Kidney epithelial cell (primary cell): Measurements from ENCODE around the gene IGLL1. TPM values are rescaled to one million over a fixed set of nuclear protein-coding genes. Genes with fewer than 3 reads are reported as not detected.

Experiments
- DNase-seq: peaks from one replicate; pipeline ENCODE4 v3.0.0-alpha.2; 2010; ENCODE audit warnings: low read depth
- H3K27me3 ChIP-seq: 2 replicates; pipeline ENCODE4 v1.6.0; 2011; ENCODE audit warnings: low read length; ENCODE audit not compliant: control insufficient read depth, insufficient read depth
- H3K36me3 ChIP-seq: 2 replicates; pipeline ENCODE4 v1.5.1; 2011; ENCODE audit warnings: low read length; ENCODE audit not compliant: control insufficient read depth, insufficient read depth
- H3K4me3 ChIP-seq: 2 replicates; pipeline ENCODE4 v1.5.1; 2011; ENCODE audit warnings: low read depth, mild to moderate bottlenecking, control low read depth, low read length
- CTCF ChIP-seq: IDR thresholded peaks from 2 replicates; pipeline ENCODE4 v1.5.1; 2011; ENCODE audit warnings: mild to moderate bottlenecking, moderate library complexity, low read length, control low read depth, inconsistent platforms; ENCODE audit not compliant: insufficient read depth, poor library complexity, severe bottlenecking
- total RNA-seq: library from RNA; depleted of rRNA; stranded (reverse); fragments of >200 nt; gene quantifications from 2 replicates; pipeline ENCODE4 v1.2.3, GENCODE V29; 2015

IGLL1 gene
- total RNA-seq, 1 donor from 2014 or later: not detected

DNA sequence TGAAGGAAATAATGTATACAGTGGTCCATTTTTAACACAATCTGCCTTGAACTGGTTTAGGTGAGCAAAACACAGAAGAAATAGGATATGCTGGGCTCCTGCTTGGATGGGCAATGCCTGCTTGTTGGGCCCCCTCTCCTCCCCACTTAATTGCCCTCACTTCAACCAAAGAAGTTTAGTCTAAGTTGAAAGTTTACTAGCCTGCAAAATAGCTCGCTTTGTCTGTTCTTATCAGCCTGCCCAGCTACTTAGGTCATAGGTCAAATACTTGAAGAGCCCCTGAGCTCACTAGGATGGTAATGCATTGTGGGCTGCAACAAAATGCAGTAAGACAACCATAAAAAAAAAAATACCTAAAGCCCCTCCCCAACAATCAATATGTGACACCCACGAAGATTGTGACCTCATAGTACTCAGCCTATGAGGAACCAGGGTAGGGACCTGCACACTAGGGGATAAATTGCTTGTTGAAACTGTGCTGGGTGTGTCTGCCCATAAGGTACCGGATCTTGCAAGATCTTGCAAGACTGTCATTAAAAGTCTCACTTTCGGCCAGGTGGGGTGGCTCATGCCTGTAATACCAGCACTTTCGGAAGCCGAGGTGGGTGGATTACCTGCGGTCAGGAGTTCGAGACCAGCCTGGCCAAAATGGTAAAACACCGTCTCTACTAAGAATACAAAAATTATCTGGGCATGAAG, 41.1 kb upstream of the IGLL1 start:
- Histone ChIP-seq H3K4me3 (no peak overlapping the region), H3K36me3 (no peaks in the 10 kb centered on the region), H3K27me3 (no peaks in the 10 kb centered on the region)
- TF ChIP-seq CTCF: no peak
- no peak for DNase-seq

GRCh38 chr22:23613193-23613972, 33.3 kb upstream of the IGLL1 start:
- TF ChIP-seq CTCF: no peak
- Histone ChIP-seq H3K27me3 (no peaks in the 10 kb centered on the region), H3K36me3 (no peaks in the 10 kb centered on the region), H3K4me3 (no peak overlapping the region)
- DNase-seq: no peak

- no peak for DNase-seq
- TF ChIP-seq CTCF: no peak
- H3K36me3 ChIP-seq: no peaks in the 10 kb centered on the region
Measured at GRCh38 chr22:23609983-23610781, 30.1 kb upstream of the IGLL1 start.

DNA sequence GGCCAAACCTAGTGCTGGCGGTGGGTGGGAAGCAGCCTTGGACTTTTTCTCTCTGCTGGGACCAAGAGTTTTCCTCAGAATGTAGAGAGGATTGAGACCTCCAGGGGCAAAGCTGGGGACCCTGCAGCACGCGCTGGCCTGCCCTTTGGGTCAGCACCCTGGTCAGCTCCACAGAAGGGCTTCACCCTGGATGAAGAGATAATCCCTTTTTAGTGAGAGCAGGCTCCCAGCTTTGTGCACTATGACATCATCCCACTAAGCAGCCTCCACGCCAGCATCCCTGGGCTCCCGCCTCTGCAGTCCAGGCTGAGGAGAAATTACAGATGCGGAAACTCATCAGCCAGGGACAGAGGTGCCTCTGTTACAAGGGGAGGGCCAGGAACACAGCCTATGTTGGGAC, 28.5 kb upstream of the IGLL1 start:
- no peaks in the 10 kb centered on the region for H3K36me3 ChIP-seq
- TF ChIP-seq CTCF: no peak
- no peak for DNase-seq

More at GRCh38 chr22:23609983-23610781, 30.1 kb upstream of the IGLL1 start:
- no peaks in the 10 kb centered on the region for H3K27me3 ChIP-seq
- no peak overlapping the region for H3K4me3 ChIP-seq

GRCh38 chr22:23606204-23607131, 26.4 kb upstream of the IGLL1 start:
- no peaks in the 10 kb centered on the region for H3K36me3 ChIP-seq
- TF ChIP-seq CTCF: no peak
- no peak for DNase-seq
- H3K27me3 ChIP-seq: no peaks in the 10 kb centered on the region
- no peak overlapping the region for H3K4me3 ChIP-seq

More for the DNA sequence above, 28.5 kb upstream of the IGLL1 start:
- no peak overlapping the region for H3K4me3 ChIP-seq
- no peaks in the 10 kb centered on the region for H3K27me3 ChIP-seq
